K562 (cell line): ENCODE data around the gene MATN1. TPM values are rescaled to one million over a fixed set of nuclear protein-coding genes. Genes with fewer than 3 reads are reported as not detected.

Experiments
- ETS1 ChIP-seq: conservative IDR thresholded peaks from 2 replicates; pipeline ENCODE4 v1.6.1; 2011; ENCODE audit warnings: low read depth, mild to moderate bottlenecking, low read length; ENCODE audit not compliant: control insufficient read depth
- GABPB1 ChIP-seq: sonication (generic); formaldehyde crosslinking; IDR thresholded peaks from 2 replicates; pipeline ENCODE4 v1.8.0; 2022; ENCODE audit warnings: mild to moderate bottlenecking, missing genetic modification reagents
- JUNB ChIP-seq: fragments of 450-650 bp; formaldehyde crosslinking; conservative IDR thresholded peaks from 2 replicates; pipeline ENCODE4 v1.4.0; 2020; ENCODE audit warnings: mild to moderate bottlenecking
- MTA2 ChIP-seq: fragments of 450-650 bp; IDR thresholded peaks from 2 replicates; pipeline ENCODE4 v1.6.1; 2016; ENCODE audit warnings: low read depth
- NR3C1 ChIP-seq: sonication (generic); formaldehyde crosslinking; IDR thresholded peaks from 2 replicates; pipeline ENCODE4 v1.8.1; 2022; ENCODE audit warnings: missing genetic modification reagents
- POLR3G ChIP-seq: IDR thresholded peaks from 2 replicates; pipeline ENCODE4 v1.6.1; 2011; ENCODE audit not compliant: insufficient read length, insufficient replicate concordance; ENCODE audit errors: extremely low read depth
- RBM22 ChIP-seq: fragments of 200-400 bp; formaldehyde crosslinking; IDR thresholded peaks from 2 replicates; pipeline ENCODE4 v1.6.1; 2018; ENCODE audit warnings: low read length, low read depth; ENCODE audit not compliant: poor library complexity, severe bottlenecking
- RFX7 ChIP-seq: fragments of 250-450 bp; sonication (Bioruptor Pico); IDR thresholded peaks from 2 replicates; pipeline ENCODE4 v1.5.1; 2021; ENCODE audit warnings: mild to moderate bottlenecking
- SAP30 ChIP-seq: fragments of 200-600 bp; sonication (generic); IDR thresholded peaks from 2 replicates; pipeline ENCODE4 v1.6.1; 2012; ENCODE audit warnings: borderline replicate concordance, low read depth, mild to moderate bottlenecking, moderate library complexity, low read length, control low read depth, inconsistent platforms; ENCODE audit not compliant: insufficient read depth, poor library complexity, severe bottlenecking
- TCF7 ChIP-seq: sonication (generic); IDR thresholded peaks from 2 replicates; pipeline ENCODE4 v1.6.1; 2016; ENCODE audit warnings: antibody characterized with exemption, borderline replicate concordance
- TRIM28 ChIP-seq: fragments of 450-650 bp; IDR thresholded peaks from 2 replicates; pipeline ENCODE4 v1.6.1; 2017
- ZHX1 ChIP-seq: fragments of 150-350 bp; conservative IDR thresholded peaks from 2 replicates; pipeline ENCODE4 v1.6.1; 2014; ENCODE audit warnings: low read length
- ZNF3 ChIP-seq: fragments of 250-450 bp; sonication (Bioruptor Pico); IDR thresholded peaks from 2 replicates; pipeline ENCODE4 v1.5.0; 2021; ENCODE audit warnings: mild to moderate bottlenecking, moderate library complexity
- ZNF316 ChIP-seq: fragments of 450-650 bp; IDR thresholded peaks from 2 replicates; pipeline ENCODE4 v1.6.1; 2016
- ZNF707 ChIP-seq: fragments of 250-450 bp; sonication (Bioruptor Pico); conservative IDR thresholded peaks from 2 replicates; pipeline ENCODE4 v1.8.0; 2022; ENCODE audit warnings: inconsistent platforms, mild to moderate bottlenecking, moderate library complexity
- polyA plus RNA-seq, 8 experiments: library from polyadenylated mRNA; depleted of rRNA in 4 of 8; stranded (reverse) in 5 of 8; unstranded in 3 of 8; fragments of >200 nt; fragmentation: Nextera tagmentation in 2 of 8; fragmentation: Illumina TruSeq in 1 of 8; extraction: Ambion mirVana in 2 of 8; extraction: Trizol in 1 of 8; gene quantifications; 2 replicates each; pipeline versions ENCODE4 v1.2.1 to v1.2.3, GENCODE V29; 2011 to 2014; ENCODE audit warnings: inconsistent platforms in 1 of 8, missing spikeins in 1 of 8
- total RNA-seq, 7 experiments: library from RNA; depleted of rRNA in 6 of 7; stranded (reverse); fragments of >200 nt in 6 of 7; fragmentation: Illumina TruSeq in 2 of 7; extraction: Trizol in 2 of 7; gene quantifications; 2 replicates each; pipeline versions ENCODE4 v1.2.1 to v1.2.3, GENCODE V29; 2011 to 2021; ENCODE audit warnings: low replicate concordance in 1 of 7
- TF ChIP-seq, protein P1 (sequence below): fragments of 450-650 bp; conservative IDR thresholded peaks from 2 replicates; pipeline ENCODE4 v1.6.1; 2016; ENCODE audit warnings: missing genetic modification characterization, low read depth, mild to moderate bottlenecking, control low read depth, missing compliant biosample characterization
- TF ChIP-seq, protein P2 (sequence below): fragments of 450-650 bp; IDR thresholded peaks from 2 replicates; pipeline ENCODE4 v1.6.1; 2016; ENCODE audit warnings: missing biosample characterization, missing genetic modification characterization
- TF ChIP-seq, protein P3 (sequence below): sonication (generic); formaldehyde crosslinking; IDR thresholded peaks from 2 replicates; pipeline ENCODE4 v1.8.1; 2023; ENCODE audit warnings: mild to moderate bottlenecking, missing genetic modification reagents

The MATN1 gene
- total and polyA plus RNA-seq, 9 of the 15 experiments (the other 6 are each of a cell fraction or from before 2014, with no cell fraction given), result 0.10 to 2.3 (median 1.2) TPM

- TF ChIP-seq ETS1 (no peak; the same call in 1 of the 2 replicates), ZNF316 (no peak; the same call in 1 of the 2 replicates), SAP30 (peak; percentile 86), MTA2 (no peak), POLR3G (no peak), RBM22 (peak; percentile 83), NR3C1 (CRISPR knock-in tag) (no peak; the same call in 1 of the 2 replicates), ZNF3 (no peak), GABPB1 (peak; percentile 77), TRIM28 (no peak), JUNB (no peak; the same call in 1 of the 2 replicates), TCF7 (peak; percentile 56; the same call in 1 of the 2 replicates), ZNF707 (CRISPR knock-in tag) (0 out of 2 replicates have a peak, but pooled peaks have one; percentile 31), ZHX1 (no peak), RFX7 (CRISPR knock-in tag) (peak; percentile 81)
- TF ChIP-seq, protein P1, sequence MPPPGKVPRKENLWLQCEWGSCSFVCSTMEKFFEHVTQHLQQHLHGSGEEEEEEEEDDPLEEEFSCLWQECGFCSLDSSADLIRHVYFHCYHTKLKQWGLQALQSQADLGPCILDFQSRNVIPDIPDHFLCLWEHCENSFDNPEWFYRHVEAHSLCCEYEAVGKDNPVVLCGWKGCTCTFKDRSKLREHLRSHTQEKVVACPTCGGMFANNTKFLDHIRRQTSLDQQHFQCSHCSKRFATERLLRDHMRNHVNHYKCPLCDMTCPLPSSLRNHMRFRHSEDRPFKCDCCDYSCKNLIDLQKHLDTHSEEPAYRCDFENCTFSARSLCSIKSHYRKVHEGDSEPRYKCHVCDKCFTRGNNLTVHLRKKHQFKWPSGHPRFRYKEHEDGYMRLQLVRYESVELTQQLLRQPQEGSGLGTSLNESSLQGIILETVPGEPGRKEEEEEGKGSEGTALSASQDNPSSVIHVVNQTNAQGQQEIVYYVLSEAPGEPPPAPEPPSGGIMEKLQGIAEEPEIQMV (tag), result no peak
- TF ChIP-seq, protein P2, sequence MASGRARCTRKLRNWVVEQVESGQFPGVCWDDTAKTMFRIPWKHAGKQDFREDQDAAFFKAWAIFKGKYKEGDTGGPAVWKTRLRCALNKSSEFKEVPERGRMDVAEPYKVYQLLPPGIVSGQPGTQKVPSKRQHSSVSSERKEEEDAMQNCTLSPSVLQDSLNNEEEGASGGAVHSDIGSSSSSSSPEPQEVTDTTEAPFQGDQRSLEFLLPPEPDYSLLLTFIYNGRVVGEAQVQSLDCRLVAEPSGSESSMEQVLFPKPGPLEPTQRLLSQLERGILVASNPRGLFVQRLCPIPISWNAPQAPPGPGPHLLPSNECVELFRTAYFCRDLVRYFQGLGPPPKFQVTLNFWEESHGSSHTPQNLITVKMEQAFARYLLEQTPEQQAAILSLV (tag), result no peak
- TF ChIP-seq, protein P3, sequence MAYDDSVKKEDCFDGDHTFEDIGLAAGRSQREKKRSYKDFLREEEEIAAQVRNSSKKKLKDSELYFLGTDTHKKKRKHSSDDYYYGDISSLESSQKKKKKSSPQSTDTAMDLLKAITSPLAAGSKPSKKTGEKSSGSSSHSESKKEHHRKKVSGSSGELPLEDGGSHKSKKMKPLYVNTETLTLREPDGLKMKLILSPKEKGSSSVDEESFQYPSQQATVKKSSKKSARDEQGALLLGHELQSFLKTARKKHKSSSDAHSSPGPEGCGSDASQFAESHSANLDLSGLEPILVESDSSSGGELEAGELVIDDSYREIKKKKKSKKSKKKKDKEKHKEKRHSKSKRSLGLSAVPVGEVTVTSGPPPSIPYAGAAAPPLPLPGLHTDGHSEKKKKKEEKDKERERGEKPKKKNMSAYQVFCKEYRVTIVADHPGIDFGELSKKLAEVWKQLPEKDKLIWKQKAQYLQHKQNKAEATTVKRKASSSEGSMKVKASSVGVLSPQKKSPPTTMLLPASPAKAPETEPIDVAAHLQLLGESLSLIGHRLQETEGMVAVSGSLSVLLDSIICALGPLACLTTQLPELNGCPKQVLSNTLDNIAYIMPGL (CRISPR knock-in tag), result peak; percentile 74; the same call in 1 of the 2 replicates
These were observed 4.6 kb downstream of the MATN1 start (continued) for GRCh38 chr1:30718636-30719405.
